ENCODE measurements around the gene TNRC6C.

Gene TNRC6C

DNA sequence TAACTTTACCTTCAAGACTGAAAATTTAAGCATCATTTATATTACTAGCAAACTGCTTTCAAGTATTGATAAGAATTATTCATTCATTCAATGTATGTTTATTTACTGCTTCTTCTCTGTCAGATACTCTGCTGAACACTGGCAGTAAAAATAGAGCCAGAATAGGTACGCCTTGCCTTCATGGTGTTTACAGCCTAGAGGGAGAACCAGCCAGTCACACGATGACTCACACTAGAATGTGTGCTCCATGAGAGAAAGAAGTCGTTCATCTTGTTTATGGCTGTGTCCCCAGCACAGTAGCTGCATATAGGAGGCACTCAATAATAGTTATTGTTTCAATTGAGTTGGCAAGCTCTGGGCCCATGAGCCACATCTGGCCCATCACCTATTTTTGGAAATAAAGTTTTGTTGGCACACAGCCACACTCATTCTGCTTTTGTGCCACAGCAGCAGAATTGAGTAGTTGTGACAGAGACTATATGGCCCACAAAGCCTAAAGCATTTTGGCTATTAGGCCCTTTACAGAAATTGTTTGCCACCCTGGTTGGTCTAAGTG, 85.9 kb downstream of the TNRC6C start:
- no peak overlapping the region for H3K4me3 ChIP-seq (ENCODE audit: control insufficient read depth, low read depth, low read length)
- TF ChIP-seq, protein P1, sequence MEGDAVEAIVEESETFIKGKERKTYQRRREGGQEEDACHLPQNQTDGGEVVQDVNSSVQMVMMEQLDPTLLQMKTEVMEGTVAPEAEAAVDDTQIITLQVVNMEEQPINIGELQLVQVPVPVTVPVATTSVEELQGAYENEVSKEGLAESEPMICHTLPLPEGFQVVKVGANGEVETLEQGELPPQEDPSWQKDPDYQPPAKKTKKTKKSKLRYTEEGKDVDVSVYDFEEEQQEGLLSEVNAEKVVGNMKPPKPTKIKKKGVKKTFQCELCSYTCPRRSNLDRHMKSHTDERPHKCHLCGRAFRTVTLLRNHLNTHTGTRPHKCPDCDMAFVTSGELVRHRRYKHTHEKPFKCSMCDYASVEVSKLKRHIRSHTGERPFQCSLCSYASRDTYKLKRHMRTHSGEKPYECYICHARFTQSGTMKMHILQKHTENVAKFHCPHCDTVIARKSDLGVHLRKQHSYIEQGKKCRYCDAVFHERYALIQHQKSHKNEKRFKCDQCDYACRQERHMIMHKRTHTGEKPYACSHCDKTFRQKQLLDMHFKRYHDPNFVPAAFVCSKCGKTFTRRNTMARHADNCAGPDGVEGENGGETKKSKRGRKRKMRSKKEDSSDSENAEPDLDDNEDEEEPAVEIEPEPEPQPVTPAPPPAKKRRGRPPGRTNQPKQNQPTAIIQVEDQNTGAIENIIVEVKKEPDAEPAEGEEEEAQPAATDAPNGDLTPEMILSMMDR (conservative IDR thresholded peaks at IDR 0.05; ENCODE audit: control insufficient read depth, insufficient read depth, low read depth, low read length) = no peak
- peak; percentile 34 for DNase-seq (ENCODE audit: low read depth)

DNA sequence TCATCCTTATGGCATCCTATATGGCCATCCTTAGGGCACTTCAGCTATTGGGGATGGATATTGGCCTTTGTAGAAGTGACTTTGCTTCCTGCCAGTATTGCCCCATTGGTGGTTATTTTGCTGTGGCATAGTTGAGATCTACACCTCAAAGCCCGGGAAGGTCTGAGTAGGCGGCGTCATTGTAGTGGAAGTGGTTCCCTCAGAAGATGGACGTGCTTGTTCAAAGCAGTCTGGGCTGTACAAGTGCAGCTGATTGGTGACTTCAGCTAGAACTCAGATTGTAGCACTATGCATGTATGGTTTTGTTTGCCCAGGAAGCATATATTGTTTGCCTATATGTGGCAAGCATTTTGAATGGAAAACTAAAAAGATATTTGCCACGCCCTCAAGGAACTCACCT, 86.8 kb downstream of the TNRC6C start:
- TF ChIP-seq, protein P1 (conservative IDR thresholded peaks at IDR 0.05; ENCODE audit: control insufficient read depth, insufficient read depth, low read depth, low read length) = no peak
- H3K4me3 ChIP-seq (ENCODE audit: control insufficient read depth, low read depth, low read length) = no peak overlapping the region
- no peak for DNase-seq (ENCODE audit: low read depth)

DNA sequence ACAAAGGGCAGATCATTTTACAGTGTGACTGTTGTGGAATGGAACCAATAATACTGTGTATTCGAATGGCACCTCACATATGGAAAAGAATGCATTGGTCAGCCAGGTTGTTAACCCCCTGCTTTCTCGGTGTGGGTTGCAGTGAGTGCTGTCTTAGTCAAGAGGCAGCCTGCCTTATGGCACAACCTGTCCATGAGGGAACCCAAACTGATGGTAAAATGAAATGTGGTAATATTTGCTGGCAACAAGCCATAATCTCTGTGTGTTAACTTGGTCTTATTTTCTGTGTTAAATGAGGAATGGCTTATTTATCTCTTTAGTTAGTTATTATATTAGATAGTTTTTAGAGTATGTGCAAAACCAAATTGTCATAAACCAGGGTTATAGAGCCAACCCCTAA, 88.4 kb downstream of the TNRC6C start:
- H3K4me3 ChIP-seq (ENCODE audit: control insufficient read depth, low read depth, low read length) = no peak overlapping the region
- TF ChIP-seq, protein P1 (conservative IDR thresholded peaks at IDR 0.05; ENCODE audit: control insufficient read depth, insufficient read depth, low read depth, low read length) = no peak
- no peak for DNase-seq (ENCODE audit: low read depth)

DNA sequence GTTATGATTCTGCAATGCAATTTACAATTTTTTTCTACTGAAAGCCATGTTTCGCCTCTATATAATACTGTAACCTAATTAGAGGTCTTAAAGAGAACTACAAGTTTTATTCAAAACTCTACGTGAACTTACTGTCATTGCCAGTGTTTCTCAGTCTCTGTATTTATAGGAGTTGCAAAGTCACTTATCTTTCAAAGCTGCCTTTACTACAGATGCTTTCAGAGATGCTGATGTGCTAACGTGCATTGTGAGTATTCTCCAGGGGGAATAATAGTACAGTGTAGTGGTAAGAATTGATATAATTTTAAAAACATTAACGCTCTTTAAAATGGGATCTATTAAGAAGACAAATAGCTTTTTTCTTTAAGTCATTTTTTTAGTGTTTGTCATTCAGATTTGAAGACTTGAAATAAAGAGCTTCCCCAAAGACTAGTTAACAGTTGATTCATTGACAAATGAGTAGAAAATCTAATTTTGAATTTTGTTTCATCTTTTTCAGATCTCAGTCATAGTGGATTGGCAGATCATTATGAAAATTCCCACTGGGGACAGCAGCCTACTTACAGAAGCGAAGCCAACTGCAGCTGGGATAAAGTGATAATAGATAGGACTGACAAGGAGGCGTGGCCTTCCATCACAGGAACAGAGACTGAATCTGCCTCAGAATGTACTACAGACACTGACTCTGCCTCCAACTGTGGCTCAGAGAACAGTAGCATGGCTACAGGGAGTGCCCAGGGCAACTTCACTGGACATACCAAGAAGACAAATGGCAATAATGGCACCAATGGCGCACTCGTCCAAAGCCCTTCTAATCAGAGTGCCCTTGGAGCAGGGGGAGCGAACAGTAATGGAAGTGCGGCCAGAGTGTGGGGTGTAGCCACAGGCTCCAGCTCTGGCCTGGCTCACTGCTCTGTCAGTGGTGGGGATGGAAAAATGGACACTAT, 90.1 kb downstream of the TNRC6C start:
- no peak overlapping the region for H3K4me3 ChIP-seq (ENCODE audit: control insufficient read depth, low read depth, low read length)
- DNase-seq (ENCODE audit: low read depth) = no peak
- TF ChIP-seq, protein P1 (conservative IDR thresholded peaks at IDR 0.05; ENCODE audit: control insufficient read depth, insufficient read depth, low read depth, low read length) = no peak

DNA sequence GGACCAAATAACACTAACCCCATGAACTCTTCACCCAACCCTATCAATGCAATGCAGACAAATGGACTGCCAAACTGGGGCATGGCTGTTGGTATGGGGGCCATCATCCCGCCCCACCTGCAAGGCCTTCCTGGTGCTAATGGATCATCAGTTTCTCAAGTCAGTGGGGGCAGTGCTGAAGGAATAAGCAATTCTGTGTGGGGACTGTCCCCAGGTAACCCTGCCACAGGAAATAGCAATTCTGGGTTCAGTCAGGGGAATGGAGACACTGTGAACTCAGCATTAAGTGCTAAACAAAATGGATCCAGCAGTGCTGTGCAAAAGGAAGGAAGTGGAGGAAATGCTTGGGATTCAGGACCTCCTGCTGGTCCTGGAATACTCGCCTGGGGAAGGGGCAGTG, 91.1 kb downstream of the TNRC6C start:
- no peak for DNase-seq (ENCODE audit: low read depth)
- TF ChIP-seq, protein P1 (conservative IDR thresholded peaks at IDR 0.05; ENCODE audit: control insufficient read depth, insufficient read depth, low read depth, low read length) = no peak
- H3K4me3 ChIP-seq (ENCODE audit: control insufficient read depth, low read depth, low read length) = no peak overlapping the region

DNA sequence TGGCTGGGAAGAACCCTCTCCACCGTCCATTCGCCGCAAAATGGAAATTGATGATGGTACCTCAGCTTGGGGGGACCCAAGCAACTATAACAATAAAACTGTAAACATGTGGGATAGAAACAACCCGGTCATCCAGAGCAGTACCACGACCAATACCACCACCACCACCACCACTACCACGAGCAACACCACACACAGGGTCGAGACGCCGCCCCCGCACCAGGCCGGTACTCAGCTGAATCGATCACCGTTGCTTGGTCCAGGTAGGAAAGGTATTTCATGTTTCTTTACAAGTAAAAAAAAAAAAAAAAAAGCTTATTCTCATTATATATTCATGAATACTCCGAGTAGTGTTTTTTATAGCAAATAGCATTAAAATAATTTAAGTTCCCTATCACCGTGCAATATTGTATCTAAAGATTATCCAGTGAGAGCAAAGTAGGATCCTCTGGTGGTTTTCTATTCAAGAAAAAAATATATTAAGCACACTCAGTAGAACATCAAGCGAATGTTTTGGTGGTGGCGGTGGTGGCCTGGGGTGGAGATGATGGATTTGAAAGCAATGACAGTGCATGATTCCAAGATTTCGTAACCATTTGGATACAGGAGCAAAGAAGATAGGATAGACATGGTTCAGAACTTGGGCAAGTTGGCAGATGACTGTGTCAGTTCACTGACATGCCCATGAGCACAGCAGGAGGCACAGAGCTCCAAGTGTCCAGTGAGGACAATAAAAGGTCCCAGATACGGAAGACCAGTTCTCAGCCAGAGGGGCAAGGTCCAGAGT, 92.9 kb downstream of the TNRC6C start:
- TF ChIP-seq, protein P1 (conservative IDR thresholded peaks at IDR 0.05; ENCODE audit: control insufficient read depth, insufficient read depth, low read depth, low read length) = no peak
- DNase-seq (ENCODE audit: low read depth) = no peak
- H3K4me3 ChIP-seq (ENCODE audit: control insufficient read depth, low read depth, low read length) = no peak overlapping the region
